ENCODE results near the gene NBEA. TPM values are rescaled to one million over a fixed set of nuclear protein-coding genes. Genes with fewer than 3 reads are reported as not detected.
"Not testable (repeated sequence)": the region's sequence is repeated elsewhere in the genome, so short reads cannot be mapped to it uniquely, and the experiment has no call there.

The NBEA gene
- total RNA-seq, 4 donors from 2014 or later = 21.5 to 60.4 (median 27.9) TPM

DNA sequence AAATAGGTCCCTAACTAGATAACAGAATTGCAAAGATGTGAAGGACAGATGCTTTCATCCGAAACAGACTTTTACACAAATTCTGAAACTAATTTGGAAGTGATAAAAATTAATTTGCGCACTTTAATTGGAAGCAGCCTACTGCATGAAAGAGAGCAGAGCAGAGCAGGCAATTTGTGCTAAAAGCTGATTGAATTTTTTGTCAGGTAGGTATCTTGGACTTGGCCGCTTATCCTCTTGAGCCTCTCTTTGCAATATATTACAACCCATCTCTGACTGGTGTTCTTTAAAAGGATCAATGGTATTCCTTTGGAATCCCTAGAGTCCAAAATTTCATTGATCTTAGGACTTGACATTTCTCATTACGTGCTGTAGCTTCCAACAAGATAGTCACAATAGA is 717.7 kb downstream of the NBEA start:
- Histone ChIP-seq H3K4me3 (replicated peaks in 1 of 3) (no peak overlapping the region), H3K36me3 (no peaks in the 10 kb centered on the region), H3K27me3 (no peaks in the 10 kb centered on the region), H3K27ac (no peak overlapping the region), H3K9me3 (no peaks in the 10 kb centered on the region), H3K4me1 (no peaks in the 10 kb centered on the region)
- 94 to 97% methylated on average over 4 of the region's 4 CpGs for WGBS, 2 donors
- intact Hi-C loops (cut with DNase I) = no loop called here
- TF ChIP-seq CTCF (IDR thresholded peaks at IDR 0.05) = no peak
- no peak for TF ChIP-seq POLR2A (IDR thresholded peaks at IDR 0.05)
- no peak for DNase-seq

DNA sequence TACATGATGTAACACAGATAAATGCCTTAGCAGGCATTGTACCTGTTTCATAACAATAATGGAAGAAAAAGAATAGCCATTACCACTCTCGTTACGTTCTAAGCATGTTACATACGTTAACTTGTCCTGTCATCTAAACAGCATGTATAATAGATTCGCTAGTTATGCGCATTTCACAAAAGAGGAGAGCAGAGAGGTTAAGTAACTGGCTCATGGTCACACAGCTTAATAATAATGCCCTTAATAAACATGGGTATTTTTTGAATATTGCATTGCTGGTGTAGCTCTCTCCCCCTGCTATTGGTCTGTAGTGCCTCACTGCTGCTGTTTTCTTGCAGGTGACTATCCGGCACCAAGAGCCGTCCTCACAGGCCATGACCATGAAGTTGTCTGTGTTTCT is 722.7 kb downstream of the NBEA start:
- H3K9me3 ChIP-seq = no peaks in the 10 kb centered on the region
- DNase-seq = no peak
- no peak overlapping the region for H3K27ac ChIP-seq
- WGBS, 2 donors = 95 to 98% methylated on average over 7 of the region's 7 CpGs
- intact Hi-C loops (cut with DNase I) = no loop called here
- H3K4me3 ChIP-seq (replicated peaks in 1 of 3) = no peak overlapping the region
- no peaks in the 10 kb centered on the region for H3K27me3 ChIP-seq
- TF ChIP-seq POLR2A (IDR thresholded peaks at IDR 0.05) (no peak), CTCF (IDR thresholded peaks at IDR 0.05) (no peak)
- no peaks in the 10 kb centered on the region for H3K4me1 ChIP-seq
- no peaks in the 10 kb centered on the region for H3K36me3 ChIP-seq

DNA sequence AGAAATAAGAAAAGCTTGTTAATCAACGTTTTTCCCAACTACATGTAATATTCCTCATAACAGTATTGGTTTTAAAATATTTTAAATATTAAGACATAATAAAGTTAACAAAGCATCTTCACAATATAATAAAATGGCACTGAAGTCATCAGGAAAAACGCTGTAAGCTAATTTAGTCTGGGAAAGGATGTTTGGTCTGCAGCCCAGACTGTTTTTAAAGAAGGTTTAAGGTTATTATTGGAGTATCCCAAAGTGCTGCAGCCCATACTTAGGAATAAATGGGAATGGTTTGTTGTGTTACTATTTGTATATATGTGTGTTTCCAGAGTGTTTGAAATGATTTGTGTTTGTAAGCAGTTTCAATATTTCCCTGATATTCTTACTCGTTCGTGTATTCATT is 727.3 kb downstream of the NBEA start:
- intact Hi-C loops (cut with DNase I) = no loop called here
- H3K9me3 ChIP-seq = no peaks in the 10 kb centered on the region
- no peaks in the 10 kb centered on the region for H3K4me1 ChIP-seq
- H3K4me3 ChIP-seq (replicated peaks in 1 of 3) = no peak overlapping the region
- DNase-seq = no peak
- H3K36me3 ChIP-seq = no peaks in the 10 kb centered on the region
- TF ChIP-seq CTCF (IDR thresholded peaks at IDR 0.05) (no peak), POLR2A (IDR thresholded peaks at IDR 0.05) (no peak)
- 84 to 87% methylated on average over 4 of the region's 4 CpGs for WGBS, 2 donors
- no peaks in the 10 kb centered on the region for H3K27me3 ChIP-seq
- no peak overlapping the region for H3K27ac ChIP-seq

DNA sequence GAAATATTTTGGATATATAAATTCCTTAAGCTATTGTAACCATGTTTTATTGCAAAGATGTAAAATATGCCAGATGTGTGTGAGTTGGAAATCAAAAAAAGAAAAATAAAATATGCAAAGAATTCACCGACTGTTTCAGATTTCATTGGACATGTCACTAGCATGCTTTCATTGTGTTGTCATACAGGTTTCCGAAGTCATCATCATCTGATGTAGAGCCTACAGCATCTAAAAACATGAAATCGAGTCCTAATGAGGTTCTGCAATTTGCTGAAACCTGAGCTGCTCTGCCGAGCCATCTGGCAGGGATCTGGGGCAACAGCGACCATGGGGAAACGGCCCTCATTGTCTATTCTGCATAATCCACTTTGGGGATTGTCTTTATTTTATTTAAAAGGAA is 730.5 kb downstream of the NBEA start:
- H3K27me3 ChIP-seq = no peaks in the 10 kb centered on the region
- H3K27ac ChIP-seq = no peak overlapping the region
- H3K36me3 ChIP-seq = no peaks in the 10 kb centered on the region
- 83 to 85% methylated on average over 6 of the region's 6 CpGs for WGBS, 2 donors
- intact Hi-C loops (cut with DNase I) = no loop called here
- H3K4me1 ChIP-seq = no peaks in the 10 kb centered on the region
- no peak for DNase-seq
- no peak for TF ChIP-seq POLR2A (IDR thresholded peaks at IDR 0.05)
- TF ChIP-seq CTCF (IDR thresholded peaks at IDR 0.05) = no peak
- no peak overlapping the region for H3K4me3 ChIP-seq (replicated peaks in 1 of 3)
- H3K9me3 ChIP-seq = no peaks in the 10 kb centered on the region

GRCh38 chr13:35675651-35676050 is 733.6 kb downstream of the NBEA start:
- TF ChIP-seq CTCF (IDR thresholded peaks at IDR 0.05) = no peak
- Histone ChIP-seq H3K4me3 (replicated peaks in 1 of 3) (no peak overlapping the region), H3K9me3 (no peaks in the 10 kb centered on the region), H3K27me3 (no peaks in the 10 kb centered on the region), H3K27ac (no peak overlapping the region), H3K4me1 (no peaks in the 10 kb centered on the region), H3K36me3 (no peaks in the 10 kb centered on the region)
- no peak for DNase-seq
- WGBS, 2 donors = 92 to 94% methylated on average over 4 of the region's 4 CpGs
- intact Hi-C loops (cut with DNase I) = no loop called here

- H3K36me3 ChIP-seq; H3K4me1 ChIP-seq; H3K9me3 ChIP-seq; H3K4me3 ChIP-seq (replicated peaks in 1 of 3); H3K27me3 ChIP-seq; H3K27ac ChIP-seq; DNase-seq; intact Hi-C loops (cut with DNase I): not testable (repeated sequence)
- WGBS, 2 donors = 80 to 87% methylated on average over 6 of the region's 6 CpGs
These were observed 735.8 kb downstream of the NBEA start for GRCh38 chr13:35677863-35678262.

Data from thyroid gland (tissue), 4 donors.